C1 segment of cervical spinal cord (tissue), 14 donors: ENCODE data around the gene NPAT.
"Not testable (repeated sequence)": the region's sequence is repeated elsewhere in the genome, so short reads cannot be mapped to it uniquely, and the experiment has no call there.

Experiments used
- DNase-seq, 14 donors: peaks; one replicate each; lab custom pipeline; 2025; lab: John Stamatoyannopoulos, UW

The NPAT gene

GRCh38 chr11:108218912-108219783 is 3.3 kb downstream of the NPAT start:
- no peak for DNase-seq

DNA sequence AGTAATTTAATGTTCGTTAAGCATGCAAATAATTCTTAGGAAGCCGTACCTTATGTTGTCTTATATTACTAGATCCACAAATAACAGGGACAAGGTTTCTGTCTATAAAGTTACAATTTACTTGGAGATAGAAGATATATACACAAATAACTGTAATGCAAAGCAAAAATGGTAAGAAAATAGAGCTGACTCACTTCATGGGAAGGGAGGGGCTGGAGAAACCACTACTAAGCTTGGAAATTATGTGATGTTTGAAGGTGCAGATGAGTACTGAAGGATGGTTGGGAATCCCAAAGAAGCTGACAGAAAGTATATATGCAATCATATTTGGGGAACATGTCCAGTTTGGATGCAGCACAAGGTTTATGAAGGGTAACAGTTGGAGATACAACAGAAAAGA is 4.0 kb downstream of the NPAT start:
- DNase-seq: no peak

DNA sequence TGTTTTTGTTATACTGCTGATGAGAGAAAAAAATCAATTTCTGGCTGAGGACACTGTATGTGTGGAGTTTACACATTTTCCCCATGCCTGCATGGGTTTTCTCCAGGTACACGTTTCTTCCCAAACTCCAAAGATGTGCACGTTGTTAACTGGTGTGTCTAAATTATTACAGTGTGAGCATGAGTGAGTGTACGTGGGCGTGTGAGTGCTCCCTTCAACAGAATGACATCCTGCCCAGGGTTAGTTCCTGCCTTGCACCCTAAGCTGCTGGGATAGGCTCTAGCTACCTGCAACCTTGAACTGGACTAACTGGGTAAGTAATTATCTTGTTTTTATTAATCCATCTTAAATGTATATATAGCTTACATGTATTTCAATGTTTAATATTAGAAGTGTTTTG is 5.5 kb downstream of the NPAT start:
- no peak for DNase-seq

- no peak for DNase-seq
Measured at GRCh38 chr11:108213784-108214183, 8.7 kb downstream of the NPAT start.

- DNase-seq: no peak
Measured at GRCh38 chr11:108210441-108210840, 12.0 kb downstream of the NPAT start.

DNA sequence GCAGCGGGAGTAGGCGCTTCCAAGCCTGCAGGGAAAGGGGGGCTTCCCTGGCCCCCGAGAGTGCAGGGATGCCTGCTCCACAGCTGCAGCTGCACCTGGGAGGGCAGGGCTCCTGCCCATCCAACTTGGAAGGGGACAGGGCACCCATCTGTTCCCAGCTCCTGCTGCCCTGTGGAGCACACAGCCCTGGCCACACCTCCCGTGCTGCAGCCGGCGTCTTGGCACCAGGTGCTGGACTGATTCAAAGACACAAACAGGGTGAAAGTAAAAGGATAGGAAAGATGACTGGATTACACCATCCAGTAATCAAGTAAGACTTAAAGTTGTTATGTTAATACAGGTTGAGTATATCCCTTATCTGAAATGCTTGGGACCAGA is 14.8 kb downstream of the NPAT start:
- DNase-seq: peak in 1 of 14 donors; percentile 54

- DNase-seq: no peak
Measured at GRCh38 chr11:108206969-108207682, 15.3 kb downstream of the NPAT start.

GRCh38 chr11:108206171-108206570 is 16.3 kb downstream of the NPAT start:
- DNase-seq: peak in 1 of 14 donors; percentile 50

DNA sequence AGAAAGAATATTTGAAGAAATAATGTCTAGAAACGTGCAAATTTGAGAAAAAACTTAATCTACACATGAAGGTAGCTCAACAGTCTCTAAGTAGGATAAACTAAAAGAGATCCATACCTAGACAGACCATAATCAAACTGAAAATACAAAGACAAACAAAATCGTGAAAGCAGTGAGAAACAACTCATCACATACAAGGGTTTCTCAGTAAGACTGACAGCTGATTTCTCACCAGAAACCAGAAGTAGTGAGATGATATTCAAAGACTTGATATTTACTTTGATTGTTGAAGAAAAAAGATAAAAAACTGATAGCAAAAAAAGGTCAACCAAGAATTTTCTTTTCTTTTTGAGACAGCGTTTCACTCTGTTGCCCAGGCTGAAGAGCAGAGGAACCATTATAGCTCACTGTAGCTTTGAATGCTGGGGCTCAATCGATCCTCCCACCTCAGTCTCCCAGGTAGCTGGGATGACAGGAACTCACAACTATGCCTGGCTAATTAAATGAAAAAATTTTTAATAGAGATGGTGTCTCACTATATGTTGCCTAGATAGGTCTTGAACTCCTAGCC is 17.4 kb downstream of the NPAT start:
- DNase-seq: no peak

- no peak for DNase-seq
Measured at GRCh38 chr11:108204376-108204775, 18.1 kb downstream of the NPAT start.

GRCh38 chr11:108203075-108203474 is 19.4 kb downstream of the NPAT start:
- DNase-seq: no peak

DNA sequence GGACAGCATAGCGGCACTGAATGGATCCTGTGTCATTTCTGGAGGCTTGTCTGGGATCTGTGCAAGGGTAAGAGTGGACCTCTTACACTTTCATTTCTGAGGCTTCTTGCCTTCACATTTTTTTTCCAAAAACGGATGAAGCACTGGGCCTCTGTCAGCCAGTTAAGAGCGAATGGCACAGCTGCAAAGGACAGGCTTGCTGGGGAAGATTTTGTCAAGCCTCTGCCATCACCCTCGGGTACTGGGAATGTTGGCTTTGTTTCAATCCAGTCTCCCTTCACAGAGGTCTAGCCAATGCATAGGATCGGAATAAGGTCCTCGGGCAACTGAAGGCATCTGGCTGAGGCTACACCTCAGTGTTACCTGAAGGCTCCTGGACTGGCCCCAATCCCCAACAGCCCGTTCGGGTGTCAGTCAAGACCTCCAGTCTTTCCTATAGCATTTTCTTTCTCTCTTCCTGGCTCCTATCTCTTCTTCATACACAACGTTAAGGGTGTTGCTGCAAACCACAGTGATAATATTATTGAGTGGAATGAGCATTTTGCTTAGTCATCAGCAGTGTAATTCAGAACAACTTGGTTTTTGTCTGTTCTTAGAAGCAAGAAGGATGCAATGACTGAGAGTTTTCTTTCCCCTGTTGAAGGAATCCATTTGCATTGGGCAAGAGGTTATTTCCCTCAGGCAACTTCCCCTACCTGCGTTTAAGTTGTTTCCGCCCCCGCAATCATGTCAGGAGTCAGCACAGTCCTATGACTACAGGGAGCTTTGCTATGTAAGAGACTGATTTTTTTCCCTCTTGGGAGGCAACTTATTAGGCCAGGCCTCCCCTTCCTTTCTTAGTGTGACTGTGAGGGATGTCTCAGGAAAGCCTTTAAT is 22.8 kb downstream of the NPAT start:
- no peak for DNase-seq

GRCh38 chr11:108198833-108199232 is 23.6 kb downstream of the NPAT start:
- DNase-seq: no peak

- no peak for DNase-seq
Measured at GRCh38 chr11:108197351-108197750, 25.1 kb downstream of the NPAT start.

DNA sequence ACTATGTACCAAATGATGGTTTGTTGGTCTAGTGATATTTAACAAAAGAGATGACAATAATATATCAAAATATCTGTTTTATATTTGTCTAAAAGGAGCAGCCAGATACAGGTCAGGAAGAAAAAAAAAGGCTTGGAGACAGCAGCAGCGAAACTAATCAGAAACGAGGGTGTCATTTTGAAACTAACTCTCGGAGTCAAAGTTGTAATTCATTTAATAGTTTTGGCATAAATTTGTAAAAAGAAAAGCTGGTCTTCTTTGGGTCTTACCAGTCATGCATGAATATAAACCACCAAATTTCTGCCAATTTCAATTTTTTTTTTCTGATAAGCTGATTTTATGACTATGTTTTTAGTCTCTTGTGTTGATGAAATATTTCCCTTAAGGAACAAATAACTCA is 25.5 kb downstream of the NPAT start:
- DNase-seq: no peak

DNA sequence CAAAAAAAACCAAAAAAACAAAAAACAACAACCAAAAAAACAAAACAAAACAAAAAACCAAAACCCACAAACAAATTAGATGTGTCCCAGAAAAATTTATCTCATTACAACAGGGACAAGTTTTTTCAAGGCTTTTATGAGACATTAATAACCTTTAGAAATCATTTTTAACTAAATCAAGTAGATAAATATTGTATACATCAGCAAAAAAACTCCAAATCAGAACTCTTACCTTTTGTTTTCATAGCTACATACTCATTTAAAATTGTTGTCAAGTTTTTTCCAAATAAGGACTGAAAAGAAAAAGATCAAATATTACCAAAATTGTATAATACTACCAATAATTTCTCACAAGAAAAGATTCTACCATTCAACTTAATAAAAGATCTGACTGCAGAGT is 28.7 kb downstream of the NPAT start:
- DNase-seq: no peak

DNA sequence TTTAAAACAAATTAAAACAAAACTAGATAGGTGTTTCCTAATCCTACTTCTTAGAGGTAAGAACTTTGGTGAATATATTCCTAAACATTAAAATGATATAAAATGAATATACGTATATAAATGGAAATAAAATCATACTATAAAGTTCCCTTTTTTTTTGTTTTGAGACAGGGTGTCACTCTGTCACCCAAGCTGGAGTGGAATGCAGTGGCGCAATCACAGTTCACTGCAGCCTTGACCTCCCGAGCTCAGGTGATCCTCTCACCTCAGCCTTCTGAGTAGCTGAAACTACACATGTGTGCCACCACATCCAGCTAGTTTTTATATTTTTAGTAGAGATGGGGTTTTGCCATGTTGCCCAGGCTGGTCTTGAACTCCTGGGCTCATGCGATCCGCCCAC is 44.9 kb downstream of the NPAT start:
- DNase-seq: no peak

GRCh38 chr11:108170184-108170583 is 52.3 kb downstream of the NPAT start:
- DNase-seq: no peak

GRCh38 chr11:108167624-108168023 is 54.8 kb downstream of the NPAT start:
- no peak for DNase-seq

DNA sequence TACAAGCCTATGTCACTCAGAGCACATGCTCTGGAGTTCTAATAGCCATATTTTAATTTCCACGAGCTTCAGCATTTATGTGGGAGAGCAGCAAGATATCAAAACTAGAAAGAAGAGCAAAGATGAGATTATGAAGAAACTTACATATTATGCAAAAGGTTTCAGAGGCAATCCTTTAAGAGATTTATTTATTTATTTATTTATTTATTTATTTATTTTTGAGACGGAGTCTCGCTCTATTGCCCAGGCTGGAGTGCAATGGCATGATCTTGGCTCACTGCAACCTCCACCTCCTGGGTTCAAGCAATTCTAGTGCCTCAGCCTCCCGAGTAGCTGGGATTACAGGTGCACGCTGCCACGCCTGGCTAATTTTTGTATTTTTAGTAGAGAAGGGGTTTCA is 59.6 kb downstream of the NPAT start:
- not testable (repeated sequence) for DNase-seq

DNA sequence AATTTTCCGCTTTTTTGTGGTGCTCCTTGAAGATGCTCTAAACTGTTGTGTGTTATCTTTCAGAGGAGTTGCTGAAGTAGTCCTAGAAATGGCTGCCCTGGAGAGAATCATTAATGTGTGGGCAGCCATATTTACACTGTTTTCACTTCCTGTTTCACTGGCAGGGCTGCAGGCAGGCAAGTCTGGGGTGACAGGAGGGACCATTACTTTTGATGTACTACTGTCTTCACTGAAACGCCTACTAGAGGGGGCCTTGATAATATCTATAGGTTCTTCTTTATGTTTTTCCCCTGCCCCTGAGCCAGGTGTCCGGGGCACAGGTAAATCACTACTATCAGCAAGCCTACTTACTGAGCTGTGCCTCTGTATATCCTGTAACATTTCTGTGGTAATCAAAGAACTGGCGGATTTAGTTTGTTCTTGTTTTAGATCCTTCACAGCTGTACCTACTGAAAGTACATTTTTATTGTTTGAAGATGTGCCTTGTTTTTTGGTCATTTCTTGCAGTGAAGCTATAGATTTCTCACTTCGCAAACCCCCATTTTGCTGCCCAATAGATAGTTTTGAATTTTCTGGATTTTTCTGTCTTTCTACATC is 61.4 kb downstream of the NPAT start:
- no peak for DNase-seq
